HEK293T (cell line): ENCODE measurements around the gene SFXN1.

Experiments used
- CTCF ChIA-PET: fragments of 350-600 bp; formaldehyde crosslinking; extraction: SDS; loops from one replicate; lab custom pipeline; 2021; ENCODE audit warnings: antibody characterized with exemption, inconsistent platforms; lab: Yijun Ruan, JAX
- POLR2A ChIA-PET: fragments of 350-600 bp; formaldehyde crosslinking; extraction: SDS; loops from one replicate; lab custom pipeline; 2020; ENCODE audit warnings: antibody characterized with exemption, inconsistent platforms; lab: Yijun Ruan, JAX
- DNase-seq: peaks from one replicate; pipeline ENCODE4 v3.0.0; 2012; ENCODE audit warnings: mixed read lengths; ENCODE audit errors: extremely low spot score
- ARNT ChIP-seq: fragments of 450-650 bp; IDR thresholded peaks from 2 replicates; pipeline ENCODE4 v1.6.1; 2017; ENCODE audit warnings: mild to moderate bottlenecking
- BHLHE40 ChIP-seq: fragments of 450-650 bp; IDR thresholded peaks from 2 replicates; pipeline ENCODE4 v1.6.1; 2016; ENCODE audit warnings: mild to moderate bottlenecking, moderate library complexity, borderline replicate concordance
- CTBP1 ChIP-seq: fragments of 450-650 bp; IDR thresholded peaks from 2 replicates; pipeline ENCODE4 v1.6.1; 2016; ENCODE audit warnings: borderline replicate concordance
- ELF4 ChIP-seq: fragments of 450-650 bp; IDR thresholded peaks from 2 replicates; pipeline ENCODE4 v1.6.1; 2017; ENCODE audit warnings: antibody characterized with exemption
- FOXA1 ChIP-seq: fragments of 450-650 bp; IDR thresholded peaks from 2 replicates; pipeline ENCODE4 v1.6.1; 2016; ENCODE audit warnings: mild to moderate bottlenecking
- FOXK2 ChIP-seq: fragments of 450-650 bp; IDR thresholded peaks from 2 replicates; pipeline ENCODE4 v1.6.1; 2016; ENCODE audit warnings: mild to moderate bottlenecking
- FOXM1 ChIP-seq: fragments of 450-650 bp; IDR thresholded peaks from 2 replicates; pipeline ENCODE4 v1.6.1; 2017; ENCODE audit warnings: mild to moderate bottlenecking, borderline replicate concordance
- HDGF ChIP-seq: fragments of 450-650 bp; IDR thresholded peaks from 2 replicates; pipeline ENCODE4 v1.6.1; 2017; ENCODE audit warnings: antibody characterized with exemption, borderline replicate concordance
- L3MBTL2 ChIP-seq: fragments of 450-650 bp; conservative IDR thresholded peaks from 2 replicates; pipeline ENCODE4 v1.6.1; 2016; ENCODE audit warnings: mild to moderate bottlenecking
- LEF1 ChIP-seq: fragments of 450-650 bp; IDR thresholded peaks from 2 replicates; pipeline ENCODE4 v1.6.1; 2017; ENCODE audit warnings: mild to moderate bottlenecking, borderline replicate concordance
- NFRKB ChIP-seq: fragments of 450-650 bp; IDR thresholded peaks from 2 replicates; pipeline ENCODE4 v1.6.1; 2016; ENCODE audit warnings: mild to moderate bottlenecking, moderate library complexity
- SP1 ChIP-seq: fragments of 450-650 bp; IDR thresholded peaks from 2 replicates; pipeline ENCODE4 v1.6.1; 2017
- SUZ12 ChIP-seq: fragments of 450-650 bp; IDR thresholded peaks from 2 replicates; pipeline ENCODE4 v1.6.1; 2016; ENCODE audit warnings: mild to moderate bottlenecking
- TARDBP ChIP-seq: fragments of 450-650 bp; IDR thresholded peaks from 2 replicates; pipeline ENCODE4 v1.6.1; 2016
- ZNF384 ChIP-seq: fragments of 450-650 bp; IDR thresholded peaks from 2 replicates; pipeline ENCODE4 v1.6.1; 2016
- TF ChIP-seq, protein P1 (sequence below): fragments of 450-650 bp; IDR thresholded peaks from 2 replicates; pipeline ENCODE4 v1.6.1; 2016

The SFXN1 gene

DNA sequence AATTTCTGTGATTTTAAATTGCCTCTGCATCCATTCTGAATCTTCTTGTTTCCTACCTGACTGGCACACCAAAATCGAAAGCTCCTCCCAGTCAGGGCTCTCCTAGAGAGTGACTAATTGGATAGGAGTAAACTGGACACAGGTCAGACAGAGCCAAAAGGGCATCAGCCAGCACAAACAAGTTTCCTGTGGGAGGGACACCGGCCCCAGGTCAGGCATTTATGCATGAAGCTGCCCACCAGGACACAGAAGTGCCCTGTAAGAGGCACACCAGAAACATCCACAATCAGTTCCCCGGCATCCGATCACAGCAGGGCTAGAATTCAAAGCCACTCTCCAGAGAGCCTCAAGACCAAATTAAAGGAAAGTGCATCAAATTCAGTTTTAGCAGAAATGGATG, 78.4 kb downstream of the SFXN1 start:
- POLR2A ChIA-PET, result no interaction called here
- DNase-seq, result no peak
- TF ChIP-seq ZNF384, result no peak
- no peak for TF ChIP-seq ARNT
- TF ChIP-seq TARDBP, result no peak
- TF ChIP-seq FOXA1, result no peak
- no peak for TF ChIP-seq FOXK2
- TF ChIP-seq FOXM1, result no peak
- no peak for TF ChIP-seq L3MBTL2
- TF ChIP-seq HDGF, result no peak
- TF ChIP-seq, protein P1, sequence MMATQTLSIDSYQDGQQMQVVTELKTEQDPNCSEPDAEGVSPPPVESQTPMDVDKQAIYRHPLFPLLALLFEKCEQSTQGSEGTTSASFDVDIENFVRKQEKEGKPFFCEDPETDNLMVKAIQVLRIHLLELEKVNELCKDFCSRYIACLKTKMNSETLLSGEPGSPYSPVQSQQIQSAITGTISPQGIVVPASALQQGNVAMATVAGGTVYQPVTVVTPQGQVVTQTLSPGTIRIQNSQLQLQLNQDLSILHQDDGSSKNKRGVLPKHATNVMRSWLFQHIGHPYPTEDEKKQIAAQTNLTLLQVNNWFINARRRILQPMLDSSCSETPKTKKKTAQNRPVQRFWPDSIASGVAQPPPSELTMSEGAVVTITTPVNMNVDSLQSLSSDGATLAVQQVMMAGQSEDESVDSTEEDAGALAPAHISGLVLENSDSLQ, result no peak
- no peak for TF ChIP-seq LEF1
- TF ChIP-seq NFRKB, result no peak
- CTCF ChIA-PET, result interaction anchor here (0.7 kb wide), 1 partner anchor 93 kb away, joined by 3 read pairs; no protein-coding TSS in a partner anchor

DNA sequence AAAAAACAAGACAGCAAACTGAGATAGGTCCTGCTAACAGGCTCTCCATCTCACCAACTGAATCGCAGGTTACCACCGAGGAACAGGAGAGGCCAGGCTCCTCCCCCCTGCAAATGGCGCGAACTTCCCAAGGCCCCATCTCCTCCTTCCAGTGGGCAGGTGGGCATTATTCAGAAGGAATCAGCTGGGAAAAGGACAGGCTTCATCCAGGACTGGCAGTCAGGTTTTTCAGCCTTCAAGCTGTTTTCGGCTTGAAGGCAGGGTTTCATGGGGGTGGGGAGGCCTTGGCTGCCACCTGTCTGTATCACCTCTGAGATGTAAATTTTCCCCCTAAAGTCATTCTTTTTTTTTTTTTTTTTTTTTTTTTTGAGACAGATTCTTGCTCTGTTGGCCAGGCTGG, 79.4 kb downstream of the SFXN1 start:
- POLR2A ChIA-PET, result no interaction called here
- CTCF ChIA-PET, result no interaction called here
- DNase-seq, result no peak
- TF ChIP-seq ZNF384 (no peak), FOXM1 (no peak), HDGF (no peak), CTBP1 (no peak), LEF1 (no peak), SP1 (no peak), L3MBTL2 (no peak)
- TF ChIP-seq, protein P1, result no peak

DNA sequence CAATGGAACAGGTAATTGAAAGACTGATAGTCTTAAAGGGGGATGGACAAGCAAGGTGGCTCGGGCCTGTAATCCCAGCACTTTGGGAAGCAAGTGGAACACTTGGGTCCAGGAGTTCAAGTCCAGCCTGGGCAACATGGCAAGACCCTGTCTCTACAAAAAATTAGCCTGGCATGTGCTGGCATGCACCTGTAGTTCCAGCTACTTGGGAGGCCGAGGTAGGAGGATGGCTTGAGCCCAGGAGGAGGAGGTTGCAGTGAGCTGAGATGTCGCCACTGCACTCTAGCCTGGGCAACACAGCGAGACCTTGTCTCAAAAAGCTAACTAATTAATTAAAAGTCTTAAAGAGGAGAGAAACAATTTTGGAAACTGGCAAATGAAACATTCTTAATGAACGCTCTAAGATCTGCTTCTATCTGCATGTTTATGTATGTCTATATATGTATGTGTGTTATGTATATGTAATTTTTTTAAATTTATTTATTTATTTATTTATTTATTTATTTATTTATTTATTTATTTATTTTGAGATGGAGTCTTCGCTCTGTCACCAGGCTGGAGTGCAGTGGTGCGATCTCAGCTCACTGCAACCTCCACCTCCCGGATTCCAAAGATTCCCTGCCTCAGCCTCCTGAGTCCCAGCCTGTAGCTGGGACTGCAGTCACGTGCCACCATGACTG, 80.6 kb downstream of the SFXN1 start:
- TF ChIP-seq ARNT, result no peak
- TF ChIP-seq, protein P1, result no peak
- no peak for TF ChIP-seq NFRKB
- no peak for TF ChIP-seq FOXA1
- no peak for TF ChIP-seq CTBP1
- no peak for TF ChIP-seq L3MBTL2
- TF ChIP-seq FOXK2, result no peak
- TF ChIP-seq SP1, result no peak
- no peak for TF ChIP-seq ZNF384
- no peak for TF ChIP-seq BHLHE40
- TF ChIP-seq TARDBP, result no peak
- no peak for TF ChIP-seq HDGF
- ChIA-PET CTCF (no interaction called here), POLR2A (no interaction called here)
- DNase-seq, result no peak

DNA sequence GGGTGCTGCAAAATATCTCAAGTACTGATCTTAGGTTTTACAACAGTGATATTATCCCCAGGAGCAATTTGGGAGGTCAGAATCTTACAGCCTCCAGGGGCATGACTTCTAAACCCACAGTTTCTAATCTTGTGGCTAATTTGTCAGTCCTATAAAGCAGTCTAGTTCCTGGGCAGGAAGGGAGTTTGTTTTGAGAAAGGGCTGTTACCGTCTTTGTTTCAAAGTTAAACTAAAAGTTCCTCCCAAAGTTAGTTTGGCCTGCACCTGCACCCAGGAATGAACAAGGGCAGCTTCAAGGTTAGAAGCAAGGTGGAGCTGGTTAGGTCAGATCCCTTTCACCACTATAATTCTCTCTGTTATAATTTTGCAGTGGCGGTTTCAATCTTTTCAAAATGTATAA, 81.7 kb downstream of the SFXN1 start:
- ChIA-PET CTCF (no interaction called here), POLR2A (no interaction called here)
- TF ChIP-seq ELF4, result no peak
- no peak for TF ChIP-seq BHLHE40
- TF ChIP-seq FOXK2, result no peak
- no peak for TF ChIP-seq FOXM1
- no peak for TF ChIP-seq L3MBTL2
- TF ChIP-seq TARDBP, result no peak
- TF ChIP-seq CTBP1, result no peak
- no peak for TF ChIP-seq SUZ12
- TF ChIP-seq LEF1, result no peak
- TF ChIP-seq ARNT, result no peak
- no peak for TF ChIP-seq NFRKB
- no peak for DNase-seq

DNA sequence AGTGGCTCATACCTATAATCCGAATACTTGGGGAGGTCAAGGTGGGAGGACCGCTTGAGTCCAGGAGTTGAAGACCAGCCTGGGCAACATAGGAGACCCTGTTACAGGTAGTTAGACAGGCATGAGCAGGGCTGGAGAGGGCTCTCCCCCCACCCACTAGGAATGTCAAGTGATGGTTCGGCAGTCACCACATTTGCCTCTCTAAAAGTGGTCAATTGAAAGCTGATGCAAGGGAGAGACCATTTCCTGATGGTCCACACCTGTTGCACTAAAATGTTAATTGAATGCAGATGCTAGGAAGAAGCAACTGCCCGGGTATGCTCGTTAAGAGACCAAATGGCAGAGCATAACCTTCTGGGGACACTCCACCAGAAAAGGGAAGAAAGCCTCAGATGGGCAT, 82.7 kb downstream of the SFXN1 start:
- POLR2A ChIA-PET, result no interaction called here
- CTCF ChIA-PET, result no interaction called here
- DNase-seq, result no peak
- TF ChIP-seq NFRKB, result no peak

DNA sequence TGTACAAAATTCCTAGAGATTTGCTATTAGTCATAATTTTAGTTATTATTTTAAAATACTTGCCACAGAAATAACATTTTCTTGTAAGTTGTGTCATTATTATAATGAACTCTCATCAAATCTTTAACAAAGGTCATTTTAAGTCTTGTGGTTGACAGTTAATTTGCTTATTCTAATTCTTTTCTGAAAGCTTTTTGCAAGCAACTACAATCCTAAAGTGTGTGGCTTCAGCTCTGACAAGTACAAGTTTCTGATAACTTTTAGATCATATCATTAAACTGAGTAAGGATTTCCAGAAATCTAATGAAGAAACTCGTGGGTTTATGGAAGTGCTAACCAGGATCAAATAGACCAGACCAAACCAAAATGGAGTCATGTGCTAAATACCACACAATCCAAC, 86.4 kb downstream of the SFXN1 start:
- ChIA-PET CTCF (no interaction called here), POLR2A (no interaction called here)
- TF ChIP-seq FOXA1 (no peak), ELF4 (no peak), CTBP1 (no peak), BHLHE40 (no peak)
- DNase-seq, result no peak

DNA sequence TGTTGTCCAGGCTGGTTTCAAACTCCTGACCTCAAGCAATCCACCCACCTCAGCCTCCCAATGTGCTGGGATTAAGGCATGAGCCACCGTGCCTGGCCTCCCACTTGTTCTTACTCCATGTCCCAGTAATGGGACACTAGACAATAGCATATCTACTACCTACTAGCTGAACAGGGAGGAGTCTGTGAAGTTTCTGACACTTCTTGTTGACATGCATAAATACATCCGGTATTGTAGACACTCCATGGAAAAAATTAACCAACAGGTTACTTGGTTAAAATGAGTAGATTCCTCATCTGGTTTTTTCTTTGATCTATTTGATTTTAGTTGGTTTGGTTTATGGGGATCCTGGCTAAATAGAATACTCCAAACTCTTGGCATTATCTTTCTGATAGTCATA, 88.3 kb downstream of the SFXN1 start:
- ChIA-PET POLR2A (no interaction called here), CTCF (interaction anchor here (1.0 kb wide), 1 partner anchor 32 kb away, joined by 7 read pairs; no protein-coding TSS in a partner anchor)
- TF ChIP-seq ARNT, result no peak
- no peak for TF ChIP-seq HDGF
- DNase-seq, result no peak
